ENCODE data around the gene GHR.

DNA sequence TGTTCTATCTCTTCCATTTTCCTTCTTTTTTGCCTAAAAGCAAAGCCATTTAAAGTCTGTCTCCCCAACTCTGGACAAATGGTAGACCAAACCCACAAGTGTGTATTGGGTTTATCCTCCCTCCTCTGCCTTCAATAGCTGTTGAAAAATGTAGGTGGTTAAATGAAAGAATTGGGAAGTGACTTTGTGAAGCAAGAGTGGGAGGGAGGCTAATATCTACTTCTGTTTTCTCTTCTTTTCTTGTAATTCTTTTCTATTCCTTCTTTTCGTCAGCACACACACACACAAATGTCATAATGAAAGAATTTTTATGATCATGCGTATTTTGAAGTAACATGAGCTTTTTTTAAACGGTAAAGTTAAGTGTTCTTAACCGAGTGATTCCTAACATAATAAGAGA is 337.2 kb downstream of the GHR start:
- TF ChIP-seq, protein P1, sequence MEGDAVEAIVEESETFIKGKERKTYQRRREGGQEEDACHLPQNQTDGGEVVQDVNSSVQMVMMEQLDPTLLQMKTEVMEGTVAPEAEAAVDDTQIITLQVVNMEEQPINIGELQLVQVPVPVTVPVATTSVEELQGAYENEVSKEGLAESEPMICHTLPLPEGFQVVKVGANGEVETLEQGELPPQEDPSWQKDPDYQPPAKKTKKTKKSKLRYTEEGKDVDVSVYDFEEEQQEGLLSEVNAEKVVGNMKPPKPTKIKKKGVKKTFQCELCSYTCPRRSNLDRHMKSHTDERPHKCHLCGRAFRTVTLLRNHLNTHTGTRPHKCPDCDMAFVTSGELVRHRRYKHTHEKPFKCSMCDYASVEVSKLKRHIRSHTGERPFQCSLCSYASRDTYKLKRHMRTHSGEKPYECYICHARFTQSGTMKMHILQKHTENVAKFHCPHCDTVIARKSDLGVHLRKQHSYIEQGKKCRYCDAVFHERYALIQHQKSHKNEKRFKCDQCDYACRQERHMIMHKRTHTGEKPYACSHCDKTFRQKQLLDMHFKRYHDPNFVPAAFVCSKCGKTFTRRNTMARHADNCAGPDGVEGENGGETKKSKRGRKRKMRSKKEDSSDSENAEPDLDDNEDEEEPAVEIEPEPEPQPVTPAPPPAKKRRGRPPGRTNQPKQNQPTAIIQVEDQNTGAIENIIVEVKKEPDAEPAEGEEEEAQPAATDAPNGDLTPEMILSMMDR (optimal IDR thresholded peaks at IDR 0.05 in 1 of 3, IDR thresholded peaks at IDR 0.05 in 1 of 3, conservative IDR thresholded peaks at IDR 0.05 in 1 of 3; ENCODE audit: extremely low read depth in 1 of 3, insufficient read depth in 2 of 3, low read length in 3 of 3), result no peak
- no peak for TF ChIP-seq EZH2 (IDR thresholded peaks at IDR 0.05; ENCODE audit: low read length)
